WI38 (cell line): ENCODE measurements around the gene CSTF2T.
A peak's percentile ranks its signal among the peaks of the same experiment; 100 is the strongest.

Source experiments
- H3K4me3 ChIP-seq: 2 replicates; pipeline ENCODE4 v1.5.1; 2011; ENCODE audit warnings: low read depth, mild to moderate bottlenecking, control low read depth, low read length
- TF ChIP-seq, protein P1 (sequence below): IDR thresholded peaks from 2 replicates; pipeline ENCODE4 v1.5.1; 2012; ENCODE audit warnings: low read depth, mild to moderate bottlenecking, control low read depth, low read length

Gene CSTF2T, protein sequence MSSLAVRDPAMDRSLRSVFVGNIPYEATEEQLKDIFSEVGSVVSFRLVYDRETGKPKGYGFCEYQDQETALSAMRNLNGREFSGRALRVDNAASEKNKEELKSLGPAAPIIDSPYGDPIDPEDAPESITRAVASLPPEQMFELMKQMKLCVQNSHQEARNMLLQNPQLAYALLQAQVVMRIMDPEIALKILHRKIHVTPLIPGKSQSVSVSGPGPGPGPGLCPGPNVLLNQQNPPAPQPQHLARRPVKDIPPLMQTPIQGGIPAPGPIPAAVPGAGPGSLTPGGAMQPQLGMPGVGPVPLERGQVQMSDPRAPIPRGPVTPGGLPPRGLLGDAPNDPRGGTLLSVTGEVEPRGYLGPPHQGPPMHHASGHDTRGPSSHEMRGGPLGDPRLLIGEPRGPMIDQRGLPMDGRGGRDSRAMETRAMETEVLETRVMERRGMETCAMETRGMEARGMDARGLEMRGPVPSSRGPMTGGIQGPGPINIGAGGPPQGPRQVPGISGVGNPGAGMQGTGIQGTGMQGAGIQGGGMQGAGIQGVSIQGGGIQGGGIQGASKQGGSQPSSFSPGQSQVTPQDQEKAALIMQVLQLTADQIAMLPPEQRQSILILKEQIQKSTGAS

DNA sequence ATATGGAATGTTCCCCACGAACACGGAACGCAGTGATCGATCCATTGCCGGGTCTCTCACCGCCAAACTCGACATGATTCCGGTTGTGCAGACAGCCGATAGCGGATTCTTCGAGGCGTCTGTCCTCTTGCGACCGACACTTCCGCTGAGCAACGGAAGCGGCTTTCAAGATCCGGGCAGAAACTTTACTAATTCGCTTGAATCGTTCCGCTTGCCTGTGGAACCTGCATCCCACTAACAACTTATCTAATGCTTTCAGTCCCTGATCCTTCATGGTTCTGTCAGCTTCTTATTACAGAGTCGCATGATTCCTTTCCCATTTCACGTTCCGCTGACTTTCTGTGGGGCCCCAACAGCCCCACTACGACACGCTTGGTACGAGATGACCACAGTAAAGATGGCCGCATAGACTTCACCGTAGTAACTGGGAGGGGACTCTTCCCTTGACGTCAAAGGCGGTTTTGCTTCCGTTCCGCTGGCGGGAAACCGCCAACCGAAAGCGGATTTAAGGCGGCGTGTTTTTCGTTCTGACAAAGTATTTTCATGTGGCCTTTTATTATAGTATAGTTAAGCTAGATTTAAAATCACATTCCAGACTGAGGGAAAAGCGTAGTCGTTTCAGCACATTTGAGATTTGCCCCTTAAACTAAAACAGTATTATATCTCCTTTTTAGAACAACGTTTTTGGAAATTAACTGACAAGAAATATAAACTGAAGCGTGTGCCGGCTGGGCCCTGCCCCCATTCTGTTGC is at the start of gene CSTF2T:
Gene CSTF2T, minus strand, starts transcription at position 121 of the 753 bp plus-strand sequence. Its CDS starts 46 bp downstream, at position 75.
- H3K4me3 ChIP-seq: peak within 1 kb of the TSS; percentile 93
- TF ChIP-seq, protein P1, sequence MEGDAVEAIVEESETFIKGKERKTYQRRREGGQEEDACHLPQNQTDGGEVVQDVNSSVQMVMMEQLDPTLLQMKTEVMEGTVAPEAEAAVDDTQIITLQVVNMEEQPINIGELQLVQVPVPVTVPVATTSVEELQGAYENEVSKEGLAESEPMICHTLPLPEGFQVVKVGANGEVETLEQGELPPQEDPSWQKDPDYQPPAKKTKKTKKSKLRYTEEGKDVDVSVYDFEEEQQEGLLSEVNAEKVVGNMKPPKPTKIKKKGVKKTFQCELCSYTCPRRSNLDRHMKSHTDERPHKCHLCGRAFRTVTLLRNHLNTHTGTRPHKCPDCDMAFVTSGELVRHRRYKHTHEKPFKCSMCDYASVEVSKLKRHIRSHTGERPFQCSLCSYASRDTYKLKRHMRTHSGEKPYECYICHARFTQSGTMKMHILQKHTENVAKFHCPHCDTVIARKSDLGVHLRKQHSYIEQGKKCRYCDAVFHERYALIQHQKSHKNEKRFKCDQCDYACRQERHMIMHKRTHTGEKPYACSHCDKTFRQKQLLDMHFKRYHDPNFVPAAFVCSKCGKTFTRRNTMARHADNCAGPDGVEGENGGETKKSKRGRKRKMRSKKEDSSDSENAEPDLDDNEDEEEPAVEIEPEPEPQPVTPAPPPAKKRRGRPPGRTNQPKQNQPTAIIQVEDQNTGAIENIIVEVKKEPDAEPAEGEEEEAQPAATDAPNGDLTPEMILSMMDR: no peak

DNA sequence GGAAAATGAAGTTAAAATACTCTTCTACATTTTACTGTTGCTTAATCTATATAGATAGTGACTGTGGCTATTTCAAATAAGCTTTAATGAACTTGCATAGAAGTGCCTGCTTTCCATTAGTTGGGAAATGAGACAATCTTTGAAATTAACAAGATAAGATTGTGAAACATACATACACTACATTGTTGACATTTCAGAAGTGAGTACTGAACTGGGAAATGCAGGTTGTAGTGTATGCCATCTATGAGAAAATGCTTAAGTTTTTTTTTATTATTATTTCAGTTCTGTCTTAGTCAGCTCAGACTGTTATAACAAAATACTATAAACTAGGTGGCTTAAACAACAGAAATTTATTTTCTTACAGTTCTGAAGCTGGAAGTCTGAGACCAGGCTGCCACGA is 49.6 kb upstream of the CSTF2T start:
- TF ChIP-seq, protein P1: no peak
- no peak overlapping the region for H3K4me3 ChIP-seq

DNA sequence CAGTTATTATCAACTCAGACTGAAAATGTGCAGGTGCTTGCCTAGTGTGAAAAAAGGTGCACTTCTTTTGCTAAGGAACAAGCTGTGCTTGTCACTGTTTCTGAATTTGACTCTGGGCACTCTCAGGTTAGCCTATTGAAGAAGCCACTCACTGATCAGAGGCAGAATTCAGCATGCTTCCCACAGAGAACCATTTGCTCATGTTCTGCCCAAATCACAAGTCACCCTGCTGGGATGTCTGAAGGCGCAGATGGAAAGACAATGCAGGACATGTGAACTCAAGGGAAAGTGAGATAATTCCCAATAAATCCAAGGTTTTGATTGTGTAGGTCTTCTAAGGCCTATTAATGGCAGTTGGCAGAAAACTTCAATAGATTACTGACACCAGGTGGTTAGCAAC is 47.8 kb upstream of the CSTF2T start:
- H3K4me3 ChIP-seq: no peak overlapping the region
- TF ChIP-seq, protein P1: no peak

DNA sequence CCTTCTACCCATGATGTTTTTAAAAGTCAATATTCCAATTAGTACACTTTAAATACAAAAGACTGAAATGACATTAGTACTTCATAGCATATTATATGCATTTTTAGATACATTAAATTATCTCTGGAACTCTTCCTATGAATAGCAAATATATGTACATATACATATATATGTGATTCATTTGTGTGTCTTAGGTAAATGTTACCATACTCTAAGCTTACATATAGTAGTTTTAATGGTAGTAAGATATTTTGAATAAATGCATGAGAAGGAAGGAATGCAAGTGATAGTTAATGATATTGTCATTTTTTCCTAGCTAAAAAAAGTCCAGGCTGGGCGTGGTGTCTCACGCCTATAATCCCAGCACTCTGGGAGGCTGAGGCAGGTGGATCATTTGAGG is 46.0 kb upstream of the CSTF2T start:
- TF ChIP-seq, protein P1: no peak
- no peak overlapping the region for H3K4me3 ChIP-seq

DNA sequence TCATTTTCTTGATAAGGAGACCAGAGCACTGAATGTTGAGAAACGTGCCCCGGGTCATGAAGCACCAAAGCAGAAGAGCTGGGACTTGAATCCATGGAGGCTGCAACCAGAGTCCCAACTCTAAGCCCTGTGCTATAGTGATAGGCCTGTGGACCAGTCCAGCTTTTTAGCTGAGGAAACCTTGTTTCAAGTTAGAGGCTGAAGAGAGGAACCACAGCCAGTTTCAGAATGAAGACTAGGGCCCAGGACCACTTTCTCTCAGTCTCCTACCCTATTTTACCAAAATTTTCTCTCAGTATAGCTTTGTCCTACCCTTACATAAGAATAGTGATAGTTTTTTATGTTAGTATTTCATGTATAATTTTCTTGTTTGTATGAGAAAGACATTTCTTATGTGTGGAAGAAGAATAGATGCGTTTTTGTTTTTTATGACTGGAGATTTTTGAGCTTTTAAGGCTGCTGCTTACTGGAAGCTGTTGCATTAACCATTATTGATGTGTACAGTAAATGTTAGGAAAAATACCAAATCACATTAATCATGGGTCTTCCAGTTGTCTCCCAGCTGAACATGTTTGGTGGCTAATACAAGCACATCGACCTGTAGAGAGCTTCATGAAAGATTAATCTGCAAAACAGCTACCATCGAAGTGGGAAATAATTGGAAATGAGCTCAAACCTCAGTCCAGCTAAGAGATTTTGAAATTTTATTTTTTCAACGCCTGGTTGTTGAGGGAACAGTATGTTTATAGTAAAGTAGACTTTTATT is 45.0 kb upstream of the CSTF2T start:
- TF ChIP-seq, protein P1: no peak
- H3K4me3 ChIP-seq: no peak overlapping the region

DNA sequence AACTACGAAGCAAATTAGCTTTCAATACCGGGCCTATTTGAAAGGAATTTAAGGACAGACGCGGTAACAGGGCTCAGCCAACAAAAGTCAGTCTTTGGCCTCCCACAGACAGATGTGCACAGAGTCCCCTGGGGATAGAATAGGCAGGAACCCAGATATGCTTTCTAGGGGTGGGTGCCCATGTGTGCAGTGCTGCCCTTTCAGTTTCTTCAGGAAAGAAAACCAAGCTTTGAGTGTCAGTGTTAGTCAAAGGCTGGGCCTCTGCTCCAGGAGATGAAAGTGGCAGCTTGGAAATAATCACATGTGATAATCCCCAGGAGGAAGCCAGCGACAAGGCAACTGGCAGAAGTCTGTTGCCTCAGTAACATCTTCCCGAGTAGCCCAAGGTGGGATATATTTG is 43.8 kb upstream of the CSTF2T start:
- TF ChIP-seq, protein P1: no peak
- H3K4me3 ChIP-seq: no peak overlapping the region
